Retinal pigment epithelial cell (primary cell): Measurements from ENCODE around the gene SLC2A4RG.

ENCODE experiments used
- DNase-seq: peaks from one replicate; pipeline ENCODE4 v3.0.0-alpha.2; 2010; ENCODE audit warnings: low read depth
- H3K4me3 ChIP-seq: 2 replicates; pipeline ENCODE4 v1.5.1; 2011; ENCODE audit warnings: mild to moderate bottlenecking, low read length, control low read depth, moderate library complexity
- CTCF ChIP-seq: conservative IDR thresholded peaks from 2 replicates; pipeline ENCODE4 v1.5.1; 2011; ENCODE audit warnings: low read depth, low read length, control low read depth, inconsistent platforms

SLC2A4RG gene

GRCh38 chr20:63705232-63706026, 34.1 kb upstream of the SLC2A4RG start:
- no peak for TF ChIP-seq CTCF
- H3K4me3 ChIP-seq = no peak overlapping the region
- DNase-seq = no peak

- H3K4me3 ChIP-seq = peak overlapping the region; percentile 76
- TF ChIP-seq CTCF = no peak
- no peak for DNase-seq
Observed at GRCh38 chr20:63706027-63706695, 33.4 kb upstream of the SLC2A4RG start.

- H3K4me3 ChIP-seq = peak overlapping the region; percentile 76
- DNase-seq = no peak
- peak; percentile 34 for TF ChIP-seq CTCF
Observed at GRCh38 chr20:63706852-63707557, 32.6 kb upstream of the SLC2A4RG start.

- TF ChIP-seq CTCF = no peak
- peak within 1 kb of the TSS; percentile 76 for H3K4me3 ChIP-seq
Observed at GRCh38 chr20:63707558-63708300, 31.8 kb upstream of the SLC2A4RG start, which contains the start of the genes ARFRP1 and ZGPAT. Gene ARFRP1, minus strand, starts transcription at chr20:63707976. Its CDS starts 885 bp downstream, at chr20:63707091. Gene ZGPAT, plus strand, starts transcription at chr20:63708039. Its CDS starts 542 bp downstream, at chr20:63708581.

GRCh38 chr20:63708301-63709148, 31.1 kb upstream of the SLC2A4RG start:
- no peak for DNase-seq
- H3K4me3 ChIP-seq = peak overlapping the region; percentile 76
- TF ChIP-seq CTCF = no peak

More at GRCh38 chr20:63707558-63708300, 31.8 kb upstream of the SLC2A4RG start, which contains the start of the genes ARFRP1 and ZGPAT:
- DNase-seq = peak; percentile 35

GRCh38 chr20:63709149-63709527, 30.4 kb upstream of the SLC2A4RG start:
- DNase-seq = no peak
- no peak for TF ChIP-seq CTCF
- peak overlapping the region; percentile 76 for H3K4me3 ChIP-seq
